GM23248 (cell line): Measurements from ENCODE around the gene CLOCK. TPM values are rescaled to one million over a fixed set of nuclear protein-coding genes. Genes with fewer than 3 reads are reported as not detected.

Source experiments
- DNase-seq: peaks from one replicate; pipeline ENCODE4 v3.0.0-alpha.2; 2015
- H2AFZ ChIP-seq: fragments of 200-600 bp; sonication (generic); 2 replicates; pipeline ENCODE4 v1.6.1; 2016; ENCODE audit warnings: antibody characterized with exemption
- H3F3A ChIP-seq: fragments of 200-600 bp; sonication (generic); 2 replicates; pipeline ENCODE4 v1.6.1; 2016; ENCODE audit warnings: mild to moderate bottlenecking, antibody characterized with exemption, mixed run types; ENCODE audit not compliant: insufficient read depth
- H3K27ac ChIP-seq: fragments of 200-600 bp; sonication (generic); 2 replicates; pipeline ENCODE4 v1.5.1; 2016; ENCODE audit warnings: mild to moderate bottlenecking
- H3K27me3 ChIP-seq: fragments of 200-600 bp; sonication (generic); replicated peaks from 2 replicates; pipeline ENCODE4 v1.6.1; 2016; ENCODE audit warnings: mild to moderate bottlenecking; ENCODE audit not compliant: insufficient read depth
- H3K36me3 ChIP-seq: fragments of 200-600 bp; sonication (generic); 2 replicates; pipeline ENCODE4 v1.6.1; 2016; ENCODE audit warnings: low read depth, mild to moderate bottlenecking
- H3K4me1 ChIP-seq: fragments of 200-600 bp; sonication (generic); 2 replicates; pipeline ENCODE4 v1.6.1; 2016; ENCODE audit warnings: mild to moderate bottlenecking; ENCODE audit not compliant: insufficient read depth
- H3K4me2 ChIP-seq: fragments of 200-600 bp; sonication (generic); one replicate; pipeline ENCODE4 v1.6.1; 2016; ENCODE audit warnings: mild to moderate bottlenecking; ENCODE audit not compliant: unreplicated experiment
- H3K4me3 ChIP-seq: fragments of 200-600 bp; sonication (generic); 2 replicates; pipeline ENCODE4 v1.5.1; 2016; ENCODE audit warnings: mild to moderate bottlenecking
- H3K79me2 ChIP-seq: fragments of 200-600 bp; sonication (generic); 2 replicates; pipeline ENCODE4 v1.6.1; 2016; ENCODE audit warnings: mild to moderate bottlenecking; ENCODE audit not compliant: insufficient read depth
- H3K9ac ChIP-seq: fragments of 200-600 bp; sonication (generic); 2 replicates; pipeline ENCODE4 v1.6.1; 2016; ENCODE audit warnings: mild to moderate bottlenecking
- H3K9me2 ChIP-seq: fragments of 200-600 bp; sonication (generic); 2 replicates; pipeline ENCODE4 v1.6.1; 2016; ENCODE audit warnings: mixed run types, mild to moderate bottlenecking, moderate library complexity; ENCODE audit not compliant: insufficient read depth
- H3K9me3 ChIP-seq: fragments of 200-600 bp; sonication (generic); one replicate; pipeline ENCODE4 v1.6.1; 2017; ENCODE audit warnings: low read depth
- H4K20me1 ChIP-seq: fragments of 200-600 bp; sonication (generic); 2 replicates; pipeline ENCODE4 v1.6.0; 2016; ENCODE audit not compliant: insufficient read depth
- EZH2 ChIP-seq: fragments of 200-600 bp; sonication (generic); IDR thresholded peaks from 2 replicates; pipeline ENCODE4 v1.6.1; 2018; ENCODE audit warnings: antibody characterized with exemption, mild to moderate bottlenecking; ENCODE audit not compliant: insufficient read depth, poor library complexity, severe bottlenecking
- EZH2phosphoT487 ChIP-seq: fragments of 200-600 bp; sonication (generic); IDR thresholded peaks from 2 replicates; pipeline ENCODE4 v1.6.1; 2018; ENCODE audit warnings: antibody characterized with exemption, moderate library complexity, mild to moderate bottlenecking, low read depth; ENCODE audit not compliant: insufficient read depth
- WGBS, 2 experiments: methylation state at CpG; one replicate each; pipeline ENCODE4 v1.1.6; 2015 to 2017; ENCODE audit warnings: low lambda C conversion rate in 2 of 2, low coverage in 1 of 2; ENCODE audit errors: missing lambda C conversion rate in 2 of 2; 5-methylcytosine and 5-hydroxymethylcytosine counted together
- in situ Hi-C: fragments of 300-500 bp; cut with MboI; formaldehyde crosslinking; loops from 2 replicates; pipeline ENCODE4 v1.15.0; 2020
- polyA plus RNA-seq: library from polyadenylated mRNA; unstranded; fragments of >200 nt; fragmentation: Nextera tagmentation; extraction: Ambion mirVana; gene quantifications from 2 replicates; pipeline ENCODE4 v1.2.1, GENCODE V29; 2016
- total RNA-seq: library from RNA; depleted of rRNA; stranded (reverse); fragments of >200 nt; shearing (Covaris generic); gene quantifications from 2 replicates; pipeline ENCODE4 v1.2.3, GENCODE V29; 2014

The CLOCK gene
- total and polyA plus RNA-seq, 2 experiments from 2014 or later = 16.5 to 28.0 TPM

- no peak overlapping the region for H3K27ac ChIP-seq
- H3K9ac ChIP-seq = no peak overlapping the region
- H3K4me3 ChIP-seq = no peak overlapping the region
- H3K9me2 ChIP-seq = no peaks in the 10 kb centered on the region; the same call in 1 of the 2 replicates
- peaks cover 21% of the 10 kb centered on the region for H3K36me3 ChIP-seq
- no peak overlapping the region for H3K4me2 ChIP-seq
- H4K20me1 ChIP-seq = no peaks in the 10 kb centered on the region
- TF ChIP-seq EZH2 (no peak), EZH2phosphoT487 (no peak)
- H3K4me1 ChIP-seq = peaks cover 5% of the 10 kb centered on the region
- in situ Hi-C loops = no loop called here
- no peaks in the 10 kb centered on the region for H3K9me3 ChIP-seq
- peaks cover 9% of the 10 kb centered on the region; the same call in 1 of the 2 replicates for H3F3A ChIP-seq
- H3K27me3 ChIP-seq = no peaks in the 10 kb centered on the region
- 78 to 79% methylated on average over 5 of the region's 5 CpGs for WGBS, 2 experiments
- no peak overlapping the region for H2AFZ ChIP-seq
- 0 out of 2 replicates have a peak, but pooled peaks cover 8% of the 10 kb centered on the region for H3K79me2 ChIP-seq
- no peak for DNase-seq
Measured at GRCh38 chr4:55483315-55483714, 63.4 kb downstream of the CLOCK start.

GRCh38 chr4:55475394-55476243 is 71.1 kb downstream of the CLOCK start:
- Histone ChIP-seq H3K9me3 (no peaks in the 10 kb centered on the region), H4K20me1 (no peaks in the 10 kb centered on the region), H3K9ac (no peak overlapping the region), H3K4me2 (peak overlapping the region; percentile 55), H3K4me1 (peaks cover 32% of the 10 kb centered on the region), H3K36me3 (peaks cover 28% of the 10 kb centered on the region), H3K9me2 (no peaks in the 10 kb centered on the region), H3F3A (peaks cover 53% of the 10 kb centered on the region), H3K79me2 (no peaks in the 10 kb centered on the region), H3K4me3 (peak overlapping the region; percentile 12; the same call in 1 of the 2 replicates), H3K27ac (peak overlapping the region; percentile 60), H3K27me3 (no peaks in the 10 kb centered on the region), H2AFZ (no peak overlapping the region)
- peak; percentile 84 for DNase-seq
- TF ChIP-seq EZH2phosphoT487 (no peak), EZH2 (no peak)
- WGBS, 2 experiments = 50 to 53% methylated on average over 6 of the region's 6 CpGs
- in situ Hi-C loops = no loop called here

- Histone ChIP-seq H4K20me1 (no peaks in the 10 kb centered on the region), H3K9me2 (no peaks in the 10 kb centered on the region), H3K27me3 (no peaks in the 10 kb centered on the region), H3K9ac (no peak overlapping the region), H3K4me3 (no peak overlapping the region), H3K27ac (no peak overlapping the region), H3K79me2 (no peaks in the 10 kb centered on the region), H3K36me3 (peaks cover 44% of the 10 kb centered on the region), H3K4me1 (peaks cover 4% of the 10 kb centered on the region), H3K9me3 (no peaks in the 10 kb centered on the region), H2AFZ (no peak overlapping the region), H3K4me2 (no peak overlapping the region), H3F3A (peaks cover 13% of the 10 kb centered on the region)
- WGBS, 2 experiments = 96 to 97% methylated on average over 1 of the region's 1 CpG
- in situ Hi-C loops = no loop called here
- no peak for TF ChIP-seq EZH2phosphoT487
- no peak for TF ChIP-seq EZH2
- no peak for DNase-seq
Measured at GRCh38 chr4:55469979-55470378, 76.7 kb downstream of the CLOCK start.

GRCh38 chr4:55468724-55469123 is 78.0 kb downstream of the CLOCK start:
- TF ChIP-seq EZH2 = no peak
- no peak for TF ChIP-seq EZH2phosphoT487
- Histone ChIP-seq H3K79me2 (no peaks in the 10 kb centered on the region), H3K27ac (no peak overlapping the region), H2AFZ (no peak overlapping the region), H3F3A (peaks cover under 1% of the 10 kb centered on the region; the same call in 1 of the 2 replicates), H3K4me2 (no peak overlapping the region), H3K27me3 (no peaks in the 10 kb centered on the region), H3K9ac (no peak overlapping the region), H3K4me1 (no peaks in the 10 kb centered on the region), H3K36me3 (peaks cover 38% of the 10 kb centered on the region), H3K9me3 (no peaks in the 10 kb centered on the region), H4K20me1 (no peaks in the 10 kb centered on the region), H3K4me3 (no peak overlapping the region), H3K9me2 (no peaks in the 10 kb centered on the region)
- DNase-seq = peak; percentile 64
- in situ Hi-C loops = no loop called here
- WGBS, 2 experiments = 89 to 94% methylated on average over 2 of the region's 2 CpGs
